Nephron progenitor cell (in vitro differentiated cells): ENCODE measurements around the gene C19orf81.

ENCODE experiments used
- DNase-seq: peaks from one replicate; pipeline ENCODE4 v3.0.0; 2021
- H3K27ac Mint-ChIP-seq: 2 replicates; pipeline ENCODE4 v1.8.0; 2021; ENCODE audit warnings: mild to moderate bottlenecking, moderate library complexity, mixed read lengths
- H3K27me3 Mint-ChIP-seq: 2 replicates; pipeline ENCODE4 v1.8.0; 2021; ENCODE audit warnings: mild to moderate bottlenecking, low read depth, mixed read lengths; ENCODE audit not compliant: poor library complexity
- H3K36me3 Mint-ChIP-seq: 2 replicates; pipeline ENCODE4 v1.8.0; 2021; ENCODE audit warnings: low read depth, mixed read lengths
- H3K4me1 Mint-ChIP-seq: 2 replicates; pipeline ENCODE4 v1.8.0; 2021; ENCODE audit warnings: mixed read lengths
- H3K4me3 Mint-ChIP-seq: 2 replicates; pipeline ENCODE4 v1.8.0; 2021; ENCODE audit warnings: mild to moderate bottlenecking, moderate library complexity, mixed read lengths
- H3K9me3 Mint-ChIP-seq: 2 replicates; pipeline ENCODE4 v1.8.0; 2021; ENCODE audit warnings: mild to moderate bottlenecking, moderate library complexity, mixed read lengths
- TF ChIP-seq, protein P1 (sequence below): fragments of 200-600 bp; sonication (generic); IDR thresholded peaks from 2 replicates; pipeline ENCODE4 v1.5.0; 2021; ENCODE audit warnings: antibody characterized with exemption

Gene C19orf81

DNA sequence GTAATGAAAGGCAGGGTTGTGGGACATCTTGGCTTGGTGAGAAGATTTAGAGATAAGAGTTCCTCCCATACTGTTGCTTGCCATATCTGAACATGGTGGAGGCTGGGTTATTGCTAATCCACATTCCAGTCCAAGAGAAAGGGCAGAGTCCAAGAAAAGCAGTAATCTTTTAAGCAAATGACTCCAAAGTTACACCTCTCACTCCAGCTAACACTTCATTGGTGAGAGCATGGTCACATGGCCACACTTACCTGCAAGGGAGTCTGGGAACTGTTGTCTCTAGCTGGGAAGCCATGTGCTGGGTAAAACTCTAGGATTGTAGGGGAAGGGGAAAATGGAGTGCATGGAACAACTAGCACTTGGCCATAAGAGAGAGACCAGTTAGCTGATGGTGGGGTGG is 5.6 kb downstream of the C19orf81 start:
- Mint-ChIP-seq H3K36me3 (no peaks in the 10 kb centered on the region), H3K9me3 (peaks cover 9% of the 10 kb centered on the region), H3K4me3 (no peak overlapping the region), H3K4me1 (peaks cover 42% of the 10 kb centered on the region), H3K27ac (no peak overlapping the region), H3K27me3 (peaks cover 51% of the 10 kb centered on the region)
- TF ChIP-seq, protein P1, sequence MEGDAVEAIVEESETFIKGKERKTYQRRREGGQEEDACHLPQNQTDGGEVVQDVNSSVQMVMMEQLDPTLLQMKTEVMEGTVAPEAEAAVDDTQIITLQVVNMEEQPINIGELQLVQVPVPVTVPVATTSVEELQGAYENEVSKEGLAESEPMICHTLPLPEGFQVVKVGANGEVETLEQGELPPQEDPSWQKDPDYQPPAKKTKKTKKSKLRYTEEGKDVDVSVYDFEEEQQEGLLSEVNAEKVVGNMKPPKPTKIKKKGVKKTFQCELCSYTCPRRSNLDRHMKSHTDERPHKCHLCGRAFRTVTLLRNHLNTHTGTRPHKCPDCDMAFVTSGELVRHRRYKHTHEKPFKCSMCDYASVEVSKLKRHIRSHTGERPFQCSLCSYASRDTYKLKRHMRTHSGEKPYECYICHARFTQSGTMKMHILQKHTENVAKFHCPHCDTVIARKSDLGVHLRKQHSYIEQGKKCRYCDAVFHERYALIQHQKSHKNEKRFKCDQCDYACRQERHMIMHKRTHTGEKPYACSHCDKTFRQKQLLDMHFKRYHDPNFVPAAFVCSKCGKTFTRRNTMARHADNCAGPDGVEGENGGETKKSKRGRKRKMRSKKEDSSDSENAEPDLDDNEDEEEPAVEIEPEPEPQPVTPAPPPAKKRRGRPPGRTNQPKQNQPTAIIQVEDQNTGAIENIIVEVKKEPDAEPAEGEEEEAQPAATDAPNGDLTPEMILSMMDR = no peak
- no peak for DNase-seq

DNA sequence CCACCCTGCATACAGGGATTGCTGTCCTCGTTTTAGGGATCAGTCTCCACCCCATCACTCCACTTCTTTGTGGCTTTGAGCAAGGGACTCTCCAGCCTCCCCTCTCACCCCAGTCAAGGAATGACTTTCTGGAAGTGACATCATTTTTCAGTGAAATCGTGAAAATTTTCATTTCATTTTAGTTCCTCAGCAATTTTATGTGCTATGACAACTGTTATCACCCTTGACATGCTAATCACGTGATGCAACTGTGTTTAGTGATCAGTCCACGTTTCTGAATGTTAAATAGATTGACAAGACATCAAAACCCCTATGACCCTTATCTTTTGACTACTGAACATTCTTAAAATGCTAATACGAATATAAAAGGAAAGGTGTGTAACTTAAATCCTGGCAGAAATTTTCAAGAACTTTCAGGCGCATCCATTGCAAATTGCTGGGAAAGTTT is 8.0 kb downstream of the C19orf81 start:
- Mint-ChIP-seq H3K36me3 (no peaks in the 10 kb centered on the region), H3K4me3 (peak overlapping the region; percentile 95), H3K9me3 (peaks cover 9% of the 10 kb centered on the region), H3K27ac (no peak overlapping the region), H3K4me1 (peaks cover 61% of the 10 kb centered on the region), H3K27me3 (peaks cover 57% of the 10 kb centered on the region)
- DNase-seq = no peak
- TF ChIP-seq, protein P1 = no peak

DNA sequence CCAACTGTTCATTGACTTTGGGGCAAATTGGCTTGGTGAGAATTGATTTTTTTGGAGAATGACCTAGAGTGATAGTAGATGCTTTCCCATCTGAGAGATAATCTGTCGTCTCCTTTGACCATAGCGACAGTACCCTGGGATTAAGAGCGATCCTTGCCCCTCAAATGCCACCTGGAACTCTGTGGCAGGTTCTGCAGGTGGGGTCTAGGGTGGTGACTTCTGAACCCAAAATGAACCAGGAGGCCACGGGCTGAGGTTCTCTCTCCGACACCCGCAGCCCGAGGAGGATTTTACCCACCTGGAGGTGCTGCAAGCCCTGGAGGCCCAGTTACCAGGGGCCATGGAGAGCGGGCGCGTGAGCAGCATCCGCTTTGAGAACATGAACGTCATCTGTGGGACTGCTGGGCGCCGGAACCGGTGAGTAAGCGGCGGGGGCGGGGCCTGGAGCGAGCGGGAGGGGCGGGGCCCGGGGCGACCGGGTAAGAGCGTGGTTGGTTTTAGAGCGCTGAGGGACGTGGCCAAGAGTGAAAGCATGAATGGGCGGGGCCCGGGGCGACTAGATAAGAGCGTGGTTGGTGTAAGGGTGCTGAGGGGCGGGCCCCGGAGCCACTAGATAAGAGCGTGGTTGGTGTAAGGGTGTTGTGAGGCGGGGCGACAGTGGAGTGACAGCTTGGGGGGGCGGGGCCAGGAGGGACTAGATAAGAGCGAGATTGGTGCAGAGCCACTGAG is 8.6 kb downstream of the C19orf81 start:
- H3K27me3 Mint-ChIP-seq = peaks cover 55% of the 10 kb centered on the region
- H3K36me3 Mint-ChIP-seq = no peaks in the 10 kb centered on the region
- TF ChIP-seq, protein P1 = no peak
- H3K4me1 Mint-ChIP-seq = peaks cover 61% of the 10 kb centered on the region
- H3K27ac Mint-ChIP-seq = peak overlapping the region; percentile 99
- H3K4me3 Mint-ChIP-seq = peak overlapping the region; percentile 95
- peaks cover 10% of the 10 kb centered on the region for H3K9me3 Mint-ChIP-seq
- DNase-seq = peak; percentile 100

DNA sequence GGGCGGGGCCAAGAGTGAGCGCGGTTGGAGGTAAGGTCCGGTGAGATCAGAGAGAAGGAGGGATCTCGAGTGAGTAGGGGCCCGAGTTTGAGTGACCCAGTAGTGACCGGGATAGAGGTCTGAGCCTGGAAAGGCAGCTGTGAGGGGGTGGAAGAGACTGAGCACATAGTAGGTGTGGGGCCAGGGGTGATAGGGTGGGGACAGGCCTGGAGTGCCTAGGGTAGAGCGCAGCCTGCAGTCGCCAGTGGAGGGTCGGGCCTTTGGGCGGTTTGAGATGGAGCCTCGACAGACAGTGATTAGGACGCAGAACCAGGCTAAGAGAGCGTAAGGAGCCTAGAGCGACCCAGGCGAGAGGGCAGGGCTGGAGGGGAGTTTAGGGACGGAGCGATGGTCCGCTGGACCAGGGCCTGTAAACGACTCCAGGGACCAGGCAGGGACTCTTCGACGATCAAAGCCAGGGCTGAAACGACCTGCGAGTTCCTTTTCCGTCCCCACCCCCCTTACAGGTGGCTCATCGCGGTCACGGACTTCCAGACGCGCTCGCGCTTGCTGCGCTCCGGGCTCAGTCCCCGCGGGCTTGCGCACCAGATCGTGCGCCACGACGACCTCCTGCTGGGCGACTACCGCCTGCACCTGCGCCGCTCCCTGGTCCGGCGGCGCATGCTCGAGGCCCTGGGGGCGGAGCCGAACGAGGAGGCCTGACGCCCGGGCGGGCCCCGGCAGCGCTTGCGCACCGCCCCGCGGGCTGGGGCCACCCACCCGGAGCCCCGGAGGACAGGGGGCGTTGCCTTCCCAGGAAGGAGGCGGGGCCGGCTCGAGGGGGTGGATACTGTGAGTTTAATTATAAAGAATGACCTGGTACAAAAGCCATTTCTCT is 9.4 kb downstream of the C19orf81 start:
- TF ChIP-seq, protein P1 = no peak
- H3K27ac Mint-ChIP-seq = peak overlapping the region; percentile 99
- peaks cover 58% of the 10 kb centered on the region for H3K4me1 Mint-ChIP-seq
- H3K36me3 Mint-ChIP-seq = no peaks in the 10 kb centered on the region
- DNase-seq = peak; percentile 96
- peaks cover 49% of the 10 kb centered on the region for H3K27me3 Mint-ChIP-seq
- H3K4me3 Mint-ChIP-seq = peak overlapping the region; percentile 95
- H3K9me3 Mint-ChIP-seq = peaks cover 14% of the 10 kb centered on the region

DNA sequence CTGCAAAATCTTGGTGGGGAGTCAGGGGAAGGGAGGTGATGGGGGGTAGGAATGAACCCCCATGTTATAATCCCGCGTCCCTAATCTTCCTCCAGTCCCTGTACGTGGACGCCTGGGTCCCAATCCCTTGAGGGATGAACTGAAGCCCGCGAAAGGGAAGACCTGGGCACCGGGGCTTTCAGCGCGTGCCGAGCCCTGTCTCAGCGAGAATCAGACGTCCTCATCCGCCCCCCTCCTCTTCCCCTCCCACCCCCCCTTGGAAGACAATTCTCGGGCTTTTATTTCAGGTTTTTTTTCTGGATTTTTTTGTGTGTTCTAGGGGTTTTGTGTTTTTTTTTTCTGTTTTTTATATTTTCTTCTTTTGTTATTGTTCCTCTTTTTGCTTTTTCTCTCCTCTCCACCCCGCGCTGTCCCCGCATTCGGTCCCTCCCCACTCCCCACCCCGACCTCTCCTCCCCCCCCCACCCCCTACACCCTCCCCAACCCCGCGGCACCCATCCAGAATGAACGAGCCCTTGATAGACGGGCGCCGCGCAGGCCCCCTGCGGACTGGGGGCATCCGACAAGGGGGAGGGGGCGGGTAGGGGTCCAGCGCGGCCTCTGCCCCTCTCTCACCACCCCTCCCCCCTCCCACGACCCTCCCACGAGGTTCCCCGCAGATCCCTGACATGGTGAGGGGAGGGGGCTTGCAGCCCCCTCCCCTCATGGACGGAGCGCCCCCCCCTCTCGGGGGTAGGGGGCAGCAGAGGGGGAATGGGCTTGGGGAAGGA is 10.3 kb downstream of the C19orf81 start:
- Mint-ChIP-seq H3K4me1 (peaks cover 52% of the 10 kb centered on the region), H3K4me3 (peak overlapping the region; percentile 95), H3K27me3 (peaks cover 50% of the 10 kb centered on the region), H3K27ac (no peak overlapping the region), H3K36me3 (peaks cover 8% of the 10 kb centered on the region), H3K9me3 (peaks cover 18% of the 10 kb centered on the region)
- DNase-seq = peak; percentile 15
- TF ChIP-seq, protein P1 = no peak
